H1 (cell line): ENCODE results near the gene STARD13. TPM values are rescaled to one million over a fixed set of nuclear protein-coding genes. Genes with fewer than 3 reads are reported as not detected.

ENCODE experiments used
- CTCF ChIA-PET: fragments of 300-600 bp; sonication (Branson Sonifier 250); formaldehyde crosslinking; loops from one replicate; lab custom pipeline; 2021; ENCODE audit not compliant: partially characterized antibody; lab: Charles Lee
- POLR2A ChIA-PET: fragments of 300-600 bp; sonication (Branson Sonifier 250); formaldehyde crosslinking; loops from one replicate; lab custom pipeline; 2021; ENCODE audit warnings: inconsistent platforms; ENCODE audit not compliant: partially characterized antibody; lab: Charles Lee
- DNase-seq, 2 experiments: peaks; one replicate each; pipeline versions ENCODE4 v3.0.0 to v3.0.0-alpha.2; 2010 to 2022; ENCODE audit warnings: low spot score in 2 of 2, low read depth in 1 of 2, mixed read lengths in 1 of 2
- FAIRE-seq: peaks from 2 replicates; lab custom pipeline; 2011; peaks lifted over from hg19 to GRCh38; lab: Jason Lieb, UNC
- H2AFZ ChIP-seq: 2 replicates; pipeline ENCODE4 v1.8.1; 2012; ENCODE audit warnings: low read length, inconsistent platforms
- H2AK5ac ChIP-seq: 2 replicates; pipeline ENCODE4 v1.6.1; 2013; ENCODE audit warnings: low read depth, low read length
- H2BK120ac ChIP-seq: replicated peaks from 2 replicates; pipeline ENCODE3; 2013; ENCODE audit warnings: low read depth, low read length, inconsistent platforms
- H2BK12ac ChIP-seq: 2 replicates; pipeline ENCODE4 v1.6.1; 2013; ENCODE audit warnings: low read depth, low read length
- H2BK15ac ChIP-seq: 2 replicates; pipeline ENCODE4 v1.6.1; 2013; ENCODE audit warnings: low read length
- H2BK20ac ChIP-seq: 2 replicates; pipeline ENCODE4 v1.6.1; 2013; ENCODE audit warnings: low read length
- H2BK5ac ChIP-seq: 2 replicates; pipeline ENCODE4 v1.6.1; 2013; ENCODE audit warnings: low read depth, low read length
- H3K14ac ChIP-seq: 2 replicates; pipeline ENCODE4 v1.6.1; 2013; ENCODE audit warnings: inconsistent platforms; ENCODE audit not compliant: insufficient read length
- H3K18ac ChIP-seq: 2 replicates; pipeline ENCODE4 v1.6.1; 2013; ENCODE audit warnings: low read length; ENCODE audit errors: extremely low read depth
- H3K23ac ChIP-seq: 2 replicates; pipeline ENCODE4 v1.6.1; 2013; ENCODE audit warnings: inconsistent platforms; ENCODE audit not compliant: insufficient read length
- H3K23me2 ChIP-seq: 2 replicates; pipeline ENCODE4 v1.6.1; 2013; ENCODE audit warnings: low read depth, low read length
- H3K27ac ChIP-seq: 2 replicates; pipeline ENCODE4 v1.6.1; 2011; ENCODE audit warnings: low read depth, low read length, inconsistent platforms
- H3K27me3 ChIP-seq, 4 experiments: replicated peaks in 1 of 4; 1 replicate in 1 of 4; 2 replicates in 3 of 4; pipeline versions ENCODE4 v1.6.1 to v1.8.1; 2011 to 2013; ENCODE audit warnings: low read length in 3 of 4, mild to moderate bottlenecking in 3 of 4, inconsistent platforms in 2 of 4, mixed read lengths in 2 of 4, moderate library complexity in 1 of 4; ENCODE audit not compliant: control insufficient read depth in 3 of 4, insufficient read depth in 3 of 4; ENCODE audit errors: extremely low read depth in 1 of 4
- H3K36me3 ChIP-seq, 4 experiments: 2 replicates each; pipeline versions ENCODE4 v1.6.1 to v1.8.1; 2011 to 2013; ENCODE audit warnings: mild to moderate bottlenecking in 4 of 4, low read length in 3 of 4, moderate library complexity in 2 of 4, control low read depth in 1 of 4, inconsistent platforms in 1 of 4; ENCODE audit not compliant: insufficient read depth in 4 of 4, control insufficient read depth in 2 of 4
- H3K4ac ChIP-seq: replicated peaks from 2 replicates; pipeline ENCODE3; 2013; ENCODE audit warnings: low read length, low read depth, mixed read lengths, inconsistent platforms; ENCODE audit not compliant: insufficient read length
- H3K4me1 ChIP-seq, 4 experiments: replicated peaks in 1 of 4; 1 replicate in 1 of 4; 2 replicates in 3 of 4; pipeline versions ENCODE4 v1.6.1 to v1.8.1; 2011 to 2013; ENCODE audit warnings: low read length in 3 of 4, inconsistent platforms in 2 of 4, mixed read lengths in 1 of 4; ENCODE audit not compliant: insufficient read depth in 4 of 4, control insufficient read depth in 3 of 4
- H3K4me2 ChIP-seq, 2 experiments: 2 replicates each; pipeline versions ENCODE4 v1.6.1 to v1.8.1; 2011 to 2013; ENCODE audit warnings: low read depth in 2 of 2, low read length in 2 of 2, control low read depth in 1 of 2, inconsistent platforms in 1 of 2, mild to moderate bottlenecking in 1 of 2; ENCODE audit not compliant: insufficient read depth in 1 of 2
- H3K4me3 ChIP-seq, 4 experiments: fragments of 200-600, 300-600 bp in 1 of 4; sonication (generic), shearing (Covaris generic), sonication (Bioruptor Twin) in 1 of 4; 2 replicates each; pipeline versions ENCODE4 v1.5.1 to v1.8.1; 2011 to 2016; ENCODE audit warnings: low read length in 4 of 4, low read depth in 3 of 4, control low read depth in 2 of 4, inconsistent platforms in 2 of 4, mild to moderate bottlenecking in 2 of 4, mixed read lengths in 1 of 4, moderate library complexity in 1 of 4; ENCODE audit not compliant: insufficient read depth in 2 of 4; ENCODE audit errors: extremely low read depth in 1 of 4
- H3K56ac ChIP-seq: replicated peaks from 2 replicates; pipeline ENCODE3; 2013; ENCODE audit warnings: low read depth, mild to moderate bottlenecking, mixed read lengths, low read length, inconsistent platforms; ENCODE audit not compliant: insufficient read length
- H3K79me1 ChIP-seq: 2 replicates; pipeline ENCODE4 v1.6.1; 2013; ENCODE audit warnings: low read depth, low read length, control low read depth
- H3K79me2 ChIP-seq, 2 experiments: 2 replicates each; pipeline versions ENCODE4 v1.6.1 to v1.8.1; 2012 to 2013; ENCODE audit warnings: low read length in 2 of 2, mild to moderate bottlenecking in 2 of 2, inconsistent platforms in 1 of 2; ENCODE audit not compliant: insufficient read depth in 2 of 2, control insufficient read depth in 1 of 2
- H3K9ac ChIP-seq, 4 experiments: replicated peaks in 1 of 4; 1 replicate in 1 of 4; 2 replicates in 3 of 4; pipeline versions ENCODE4 v1.6.1 to v1.8.1; 2011 to 2013; ENCODE audit warnings: low read depth in 3 of 4, low read length in 3 of 4, control low read depth in 2 of 4, mild to moderate bottlenecking in 2 of 4, moderate library complexity in 2 of 4, inconsistent platforms in 1 of 4; ENCODE audit errors: extremely low read depth in 1 of 4
- H3K9me3 ChIP-seq, 2 experiments: 2 replicates each; pipeline versions ENCODE4 v1.6.1 to v1.8.1; 2012 to 2013; ENCODE audit warnings: mild to moderate bottlenecking in 2 of 2, moderate library complexity in 2 of 2, control low read depth in 1 of 2, inconsistent platforms in 1 of 2, low read depth in 1 of 2, low read length in 1 of 2, mixed read lengths in 1 of 2; ENCODE audit not compliant: insufficient read depth in 2 of 2
- H4K20me1 ChIP-seq, 2 experiments: replicated peaks in 1 of 2; 2 replicates each; pipeline versions ENCODE3 to v1.8.1; 2011 to 2013; ENCODE audit warnings: inconsistent platforms in 2 of 2, low read length in 2 of 2, mild to moderate bottlenecking in 1 of 2; ENCODE audit not compliant: insufficient read depth in 2 of 2, control insufficient read depth in 1 of 2
- H4K5ac ChIP-seq: 2 replicates; pipeline ENCODE4 v1.6.1; 2013; ENCODE audit warnings: low read length, low read depth, mixed read lengths, inconsistent platforms; ENCODE audit not compliant: insufficient read length
- H4K8ac ChIP-seq: 2 replicates; pipeline ENCODE4 v1.8.0; 2013; ENCODE audit warnings: mild to moderate bottlenecking, moderate library complexity, low read length, inconsistent platforms; ENCODE audit not compliant: insufficient read depth; ENCODE audit errors: extremely low read depth
- H4K91ac ChIP-seq: replicated peaks from 2 replicates; pipeline ENCODE3; 2013; ENCODE audit warnings: low read length, mixed read lengths, inconsistent platforms; ENCODE audit not compliant: insufficient read length
- ASH2L ChIP-seq: fragments of 200-600, 300-600 bp; sonication (generic); IDR thresholded peaks from one replicate; pipeline ENCODE4 v1.7.1; 2017; ENCODE audit warnings: low read length
- ATF3 ChIP-seq: IDR thresholded peaks from 2 replicates; pipeline ENCODE4 v1.6.1; 2011; ENCODE audit warnings: low read depth, mild to moderate bottlenecking, low read length; ENCODE audit not compliant: insufficient read depth
- BACH1 ChIP-seq: IDR thresholded peaks from 2 replicates; pipeline ENCODE4 v1.6.1; 2012; ENCODE audit warnings: low read length, improper control_type of control experiment
- CHD2 ChIP-seq: IDR thresholded peaks from 2 replicates; pipeline ENCODE4 v1.6.1; 2012; ENCODE audit warnings: low read length, improper control_type of control experiment
- EGR1 ChIP-seq: IDR thresholded peaks from 2 replicates; pipeline ENCODE4 v1.6.1; 2011; ENCODE audit warnings: low read depth, low read length, borderline replicate concordance
- NRF1 ChIP-seq: IDR thresholded peaks from 2 replicates; pipeline ENCODE4 v1.6.1; 2011; ENCODE audit warnings: mild to moderate bottlenecking, low read depth, low read length, improper control_type of control experiment
- RAD21 ChIP-seq, 2 experiments: IDR thresholded peaks in 1 of 2; conservative IDR thresholded peaks in 1 of 2; 2 replicates each; pipeline ENCODE4 v1.6.1; 2011; ENCODE audit warnings: low read depth in 2 of 2, low read length in 2 of 2, improper control_type of control experiment in 1 of 2, inconsistent platforms in 1 of 2, mild to moderate bottlenecking in 1 of 2, moderate library complexity in 1 of 2
- RBBP5 ChIP-seq: IDR thresholded peaks from 2 replicates; pipeline ENCODE4 v1.7.1; 2012; ENCODE audit warnings: low read depth, mild to moderate bottlenecking, inconsistent platforms, low read length, moderate library complexity, borderline replicate concordance
- RFX5 ChIP-seq: IDR thresholded peaks from 2 replicates; pipeline ENCODE4 v1.6.1; 2011; ENCODE audit warnings: low read depth, low read length, improper control_type of control experiment, borderline replicate concordance
- SIRT6 ChIP-seq: IDR thresholded peaks from one replicate; pipeline ENCODE4 v1.7.1; 2012; ENCODE audit warnings: low read length, inconsistent platforms
- SP1 ChIP-seq: IDR thresholded peaks from 2 replicates; pipeline ENCODE4 v1.6.1; 2011; ENCODE audit warnings: low read depth, low read length
- SP2 ChIP-seq: IDR thresholded peaks from 2 replicates; pipeline ENCODE4 v1.6.1; 2012; ENCODE audit warnings: mild to moderate bottlenecking, low read length, inconsistent platforms
- polyA plus RNA-seq, 7 experiments: library from polyadenylated mRNA; depleted of rRNA in 3 of 7; stranded (reverse) in 5 of 7; unstranded in 2 of 7; fragments of >200 nt in 5 of 7; fragments of 200-250 nt in 2 of 7; gene quantifications; 1 replicate in 5 of 7; 2 replicates in 1 of 7; 4 replicates in 1 of 7; pipeline versions ENCODE4 v1.2.1 to v1.2.3, GENCODE V29; 2011 to 2013; ENCODE audit warnings: missing spikeins in 2 of 7, mixed read lengths in 2 of 7
- total RNA-seq: library from RNA; stranded (reverse); fragmentation: NEBNext Ultra II Directional; extraction: Animal tissue kit (Norgen Biotek cat#: 25700); gene quantifications from 2 replicates; pipeline ENCODE4 v1.2.1, GENCODE V29; 2021

The STARD13 gene
- total and polyA plus RNA-seq, 2 of the 8 experiments (the other 6 are each of a cell fraction or from before 2014, with no cell fraction given) = 0.82 to 2.9 TPM

GRCh38 chr13:33258808-33259193, 26.8 kb downstream of the STARD13 start:
- Histone ChIP-seq H3K4ac (no peak overlapping the region), H3K27me3 (no peaks in the 10 kb centered on the region), H2BK15ac (no peak overlapping the region), H3K23me2 (no peaks in the 10 kb centered on the region; the same call in 1 of the 2 replicates), H3K23ac (no peak overlapping the region), H2AK5ac (peak overlapping the region; percentile 47), H3K4me1 (peaks cover 2 to 17% (median 10%) of the 10 kb centered on the region in 4 experiments; a peak in 6 of 7 replicates), H4K8ac (no peak overlapping the region), H3K4me2 (peak overlapping the region; percentile 14 to 24; a peak in 1 of 4 replicates), H3K18ac (peak overlapping the region; percentile 85; the same call in 1 of the 2 replicates), H3K79me2 (no peaks in the 10 kb centered on the region), H4K91ac (peak overlapping the region; percentile 67), H4K20me1 (no peaks in the 10 kb centered on the region), H3K9me3 (no peaks in the 10 kb centered on the region), H3K27ac (no peak overlapping the region), H3K14ac (no peak overlapping the region), H2BK5ac (peak overlapping the region; percentile 97), H2AFZ (no peak overlapping the region), H3K9ac (no peak overlapping the region), H3K56ac (no peak overlapping the region), H2BK20ac (peak overlapping the region; percentile 3; the same call in 1 of the 2 replicates), H2BK12ac (peak overlapping the region; percentile 45; the same call in 1 of the 2 replicates), H4K5ac (peak overlapping the region; percentile 46), H3K4me3 (no peak overlapping the region; a peak in 1 of 8 replicates), H2BK120ac (peak overlapping the region; percentile 1), H3K79me1 (no peaks in the 10 kb centered on the region; the same call in 1 of the 2 replicates), H3K36me3 (no peaks in the 10 kb centered on the region)
- CTCF ChIA-PET = interaction anchor here (0.6 to 2.4 kb wide), 2 partner anchors 31 to 47 kb away, joined by 3 to 6 read pairs; no protein-coding TSS in a partner anchor
- DNase-seq (no peak), FAIRE-seq (no peak)
- POLR2A ChIA-PET = no interaction called here
- TF ChIP-seq SP2 (no peak), EGR1 (no peak), SP1 (no peak), SIRT6 (no peak), CHD2 (no peak), BACH1 (no peak), ATF3 (no peak), NRF1 (no peak), RAD21 (IDR thresholded peaks at IDR 0.05 in 1 of 2, conservative IDR thresholded peaks at IDR 0.05 in 1 of 2; ENCODE audit: low read depth in 2 of 2, low read length in 2 of 2) (no peak), ASH2L (no peak), RBBP5 (no peak), RFX5 (no peak)
